ENCODE data around the gene KDM6A.

Gene KDM6A

DNA sequence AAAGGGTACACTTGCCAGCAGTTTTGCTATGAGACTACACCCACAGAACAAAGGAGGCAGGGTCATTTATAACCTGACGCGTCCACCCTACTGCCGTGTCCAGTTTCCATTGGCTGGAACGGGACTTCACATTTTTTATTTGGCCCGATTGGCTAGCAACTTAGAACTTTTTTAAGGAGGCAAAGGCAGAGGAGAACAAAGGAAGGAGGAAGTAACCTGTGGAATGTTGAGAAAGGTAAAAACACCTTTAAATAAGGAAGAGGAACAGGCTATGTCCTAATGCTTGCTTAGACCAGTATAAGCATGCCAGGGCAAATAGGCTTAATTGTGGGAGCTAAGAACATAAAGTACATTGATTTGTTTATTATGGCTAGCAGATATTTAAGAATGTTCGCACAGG, 18.7 kb downstream of the KDM6A start:
- H3K4me3 ChIP-seq (ENCODE audit: insufficient read depth in 1 of 2, low read depth in 1 of 2, low read length in 2 of 2): no peak overlapping the region
- H3K18ac ChIP-seq (ENCODE audit: low read depth in 1 of 2, low read length in 2 of 2): no peak overlapping the region
- H3K4me1 ChIP-seq (ENCODE audit: control insufficient read depth, insufficient read depth, low read depth, low read length): no peaks in the 10 kb centered on the region
- no peak overlapping the region for H2BK12ac ChIP-seq (ENCODE audit: low read length in 2 of 2)
- H4K91ac ChIP-seq (ENCODE audit: low read length): no peak overlapping the region
- H3K14ac ChIP-seq (ENCODE audit: low read length in 2 of 2): no peak overlapping the region
- no peak overlapping the region for H2AK5ac ChIP-seq (ENCODE audit: low read length, severe bottlenecking)
- H3K23ac ChIP-seq (ENCODE audit: low read length in 2 of 2): no peak overlapping the region
- H3K27ac ChIP-seq (ENCODE audit: low read length, poor library complexity, severe bottlenecking): no peak overlapping the region
- no peak overlapping the region for H4K8ac ChIP-seq (ENCODE audit: low read length)
- no peak overlapping the region for H2BK15ac ChIP-seq (ENCODE audit: low read depth, poor library complexity, severe bottlenecking)
- 90% methylated on average over 5 of the region's 6 CpGs for WGBS
- no peak overlapping the region for H2BK5ac ChIP-seq (ENCODE audit: low read depth, low read length, poor library complexity, severe bottlenecking)
- H3K27me3 ChIP-seq (ENCODE audit: control insufficient read depth in 1 of 2, insufficient read depth in 1 of 2, low read length in 2 of 2): no peaks in the 10 kb centered on the region
- peaks cover 4% of the 10 kb centered on the region for H3K9me3 ChIP-seq (ENCODE audit: control insufficient read depth, low read length)
- no peaks in the 10 kb centered on the region for H3K79me1 ChIP-seq (replicated peaks; ENCODE audit: low read length, poor library complexity, severe bottlenecking)
- no peak overlapping the region for H2AFZ ChIP-seq (ENCODE audit: low read depth, low read length)
- H2BK120ac ChIP-seq (ENCODE audit: low read depth, low read length): no peak overlapping the region
- no peak overlapping the region for H3K4me2 ChIP-seq (ENCODE audit: low read length, poor library complexity, severe bottlenecking)
- no peak overlapping the region for H3K9ac ChIP-seq (ENCODE audit: low read length)
- no peak overlapping the region for H3K4ac ChIP-seq (ENCODE audit: low read depth in 1 of 2, low read length in 2 of 2)
- DNase-seq: no peak
- no peaks in the 10 kb centered on the region for H3K36me3 ChIP-seq (ENCODE audit: control insufficient read depth in 1 of 2, insufficient read depth in 2 of 2, low read depth in 1 of 2, low read length in 2 of 2)

DNA sequence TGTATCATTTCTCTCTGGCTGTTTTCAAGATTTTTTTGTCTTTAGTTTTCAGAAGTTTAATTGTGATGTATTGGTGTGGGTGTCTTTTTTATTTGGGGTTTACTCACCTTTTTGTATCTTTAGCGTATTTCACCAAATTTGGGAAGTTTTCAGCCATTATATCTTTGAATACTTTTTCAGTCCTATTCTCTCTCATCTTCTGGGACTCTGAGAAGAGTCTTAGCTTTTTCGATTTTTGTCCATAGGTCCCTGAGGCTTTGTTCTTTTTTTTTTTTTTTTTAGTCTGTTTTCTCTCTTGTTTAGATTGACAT, 23.8 kb downstream of the KDM6A start:
- Histone ChIP-seq H3K36me3 (ENCODE audit: control insufficient read depth in 1 of 2, insufficient read depth in 2 of 2, low read depth in 1 of 2, low read length in 2 of 2) (no peaks in the 10 kb centered on the region), H3K23ac (ENCODE audit: low read length in 2 of 2) (no peak overlapping the region), H3K27me3 (ENCODE audit: control insufficient read depth in 1 of 2, insufficient read depth in 1 of 2, low read length in 2 of 2) (no peaks in the 10 kb centered on the region), H3K4me1 (ENCODE audit: control insufficient read depth, insufficient read depth, low read depth, low read length) (no peaks in the 10 kb centered on the region), H3K4me3 (ENCODE audit: insufficient read depth in 1 of 2, low read depth in 1 of 2, low read length in 2 of 2) (no peak overlapping the region), H3K9ac (ENCODE audit: low read length) (no peak overlapping the region), H2BK12ac (ENCODE audit: low read length in 2 of 2) (no peak overlapping the region), H2BK120ac (ENCODE audit: low read depth, low read length) (no peak overlapping the region), H4K8ac (ENCODE audit: low read length) (no peak overlapping the region), H2BK5ac (ENCODE audit: low read depth, low read length, poor library complexity, severe bottlenecking) (no peak overlapping the region), H2AK5ac (ENCODE audit: low read length, severe bottlenecking) (no peak overlapping the region), H3K18ac (ENCODE audit: low read depth in 1 of 2, low read length in 2 of 2) (no peak overlapping the region), H4K91ac (ENCODE audit: low read length) (no peak overlapping the region), H2BK15ac (ENCODE audit: low read depth, poor library complexity, severe bottlenecking) (no peak overlapping the region), H2AFZ (ENCODE audit: low read depth, low read length) (no peak overlapping the region), H3K4me2 (ENCODE audit: low read length, poor library complexity, severe bottlenecking) (no peak overlapping the region), H3K4ac (ENCODE audit: low read depth in 1 of 2, low read length in 2 of 2) (no peak overlapping the region), H3K9me3 (ENCODE audit: control insufficient read depth, low read length) (peaks cover 9% of the 10 kb centered on the region), H3K27ac (ENCODE audit: low read length, poor library complexity, severe bottlenecking) (no peak overlapping the region), H3K14ac (ENCODE audit: low read length in 2 of 2) (no peak overlapping the region), H3K79me1 (replicated peaks; ENCODE audit: low read length, poor library complexity, severe bottlenecking) (no peaks in the 10 kb centered on the region)
- WGBS: no CpG with 5 or more reads among the region's 2 CpGs
- DNase-seq: no peak

DNA sequence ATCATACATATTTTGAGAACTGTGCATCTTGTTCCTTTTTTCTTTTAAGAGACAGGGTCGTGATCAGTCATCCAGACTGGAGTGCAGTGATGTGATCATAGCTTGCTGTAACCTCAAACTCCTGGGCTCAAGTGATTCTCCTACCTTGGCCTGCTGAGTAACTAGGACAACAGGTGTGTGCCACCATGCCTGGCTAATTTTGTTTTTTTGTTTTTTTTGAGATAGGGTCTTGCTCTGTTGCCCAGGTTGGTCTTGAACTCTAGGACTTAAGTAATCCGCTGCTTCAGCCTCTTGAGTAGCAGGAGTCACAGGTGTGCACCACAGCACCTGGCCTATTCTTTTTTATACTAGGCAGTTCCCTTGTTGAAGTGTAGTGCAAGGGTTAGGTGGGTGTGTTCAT, 24.6 kb downstream of the KDM6A start:
- H3K27me3 ChIP-seq (ENCODE audit: control insufficient read depth in 1 of 2, insufficient read depth in 1 of 2, low read length in 2 of 2): no peaks in the 10 kb centered on the region
- WGBS: 100% methylated on average over 2 of the region's 2 CpGs
- H3K27ac ChIP-seq (ENCODE audit: low read length, poor library complexity, severe bottlenecking): no peak overlapping the region
- H3K23ac ChIP-seq (ENCODE audit: low read length in 2 of 2): no peak overlapping the region
- H3K79me1 ChIP-seq (replicated peaks; ENCODE audit: low read length, poor library complexity, severe bottlenecking): no peaks in the 10 kb centered on the region
- H3K36me3 ChIP-seq (ENCODE audit: control insufficient read depth in 1 of 2, insufficient read depth in 2 of 2, low read depth in 1 of 2, low read length in 2 of 2): no peaks in the 10 kb centered on the region
- no peak overlapping the region for H2BK15ac ChIP-seq (ENCODE audit: low read depth, poor library complexity, severe bottlenecking)
- no peak overlapping the region for H4K8ac ChIP-seq (ENCODE audit: low read length)
- no peaks in the 10 kb centered on the region for H3K4me1 ChIP-seq (ENCODE audit: control insufficient read depth, insufficient read depth, low read depth, low read length)
- no peak overlapping the region for H3K4ac ChIP-seq (ENCODE audit: low read depth in 1 of 2, low read length in 2 of 2)
- H3K9ac ChIP-seq (ENCODE audit: low read length): no peak overlapping the region
- H3K4me3 ChIP-seq (ENCODE audit: insufficient read depth in 1 of 2, low read depth in 1 of 2, low read length in 2 of 2): no peak overlapping the region
- H4K91ac ChIP-seq (ENCODE audit: low read length): no peak overlapping the region
- no peak overlapping the region for H2BK120ac ChIP-seq (ENCODE audit: low read depth, low read length)
- no peak overlapping the region for H2AK5ac ChIP-seq (ENCODE audit: low read length, severe bottlenecking)
- H2AFZ ChIP-seq (ENCODE audit: low read depth, low read length): no peak overlapping the region
- peaks cover 9% of the 10 kb centered on the region for H3K9me3 ChIP-seq (ENCODE audit: control insufficient read depth, low read length)
- H2BK5ac ChIP-seq (ENCODE audit: low read depth, low read length, poor library complexity, severe bottlenecking): no peak overlapping the region
- H3K14ac ChIP-seq (ENCODE audit: low read length in 2 of 2): no peak overlapping the region
- H2BK12ac ChIP-seq (ENCODE audit: low read length in 2 of 2): no peak overlapping the region
- H3K18ac ChIP-seq (ENCODE audit: low read depth in 1 of 2, low read length in 2 of 2): no peak overlapping the region
- H3K4me2 ChIP-seq (ENCODE audit: low read length, poor library complexity, severe bottlenecking): no peak overlapping the region
- DNase-seq: no peak

DNA sequence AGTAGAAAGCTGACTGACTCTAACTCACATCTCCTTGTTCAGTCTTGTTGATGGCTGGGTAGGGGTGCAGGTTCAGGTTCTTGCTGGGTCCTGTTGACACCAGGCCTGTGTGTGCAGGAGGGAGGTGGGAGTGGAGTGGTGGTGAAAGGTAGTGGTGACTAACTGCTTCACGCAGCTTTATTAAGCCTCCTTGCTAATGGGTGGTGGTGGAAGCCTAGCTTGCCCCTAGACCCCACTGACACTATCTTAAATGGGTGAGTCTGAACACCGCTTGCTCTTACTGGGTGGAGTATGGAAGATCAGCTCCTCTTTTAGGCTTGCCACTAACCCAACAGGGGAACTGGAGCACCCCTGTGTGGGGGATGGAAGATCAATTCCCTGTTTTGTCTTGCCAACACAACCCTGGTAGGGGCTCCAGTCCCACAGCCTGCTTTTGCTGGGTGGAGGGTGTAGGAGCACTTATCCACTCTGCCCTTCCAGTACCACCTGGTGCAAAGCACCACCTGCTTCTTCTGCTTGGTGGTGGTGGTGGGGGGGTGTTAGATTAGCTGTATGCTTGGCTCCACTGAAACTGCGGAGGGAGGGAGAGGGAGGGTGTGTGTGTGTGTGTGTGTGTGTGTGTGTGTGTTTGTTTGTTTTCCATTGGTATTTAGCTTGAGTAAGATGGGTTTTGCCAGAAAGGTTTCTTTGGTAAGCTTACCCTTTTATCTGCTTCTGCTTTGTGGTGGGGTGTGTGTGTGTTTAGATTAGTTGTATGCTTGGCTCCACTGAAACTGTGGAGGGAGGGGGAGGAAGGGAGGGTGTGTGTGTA, 25.6 kb downstream of the KDM6A start:
- H4K8ac ChIP-seq (ENCODE audit: low read length): peak overlapping the region; percentile 13
- H3K27ac ChIP-seq (ENCODE audit: low read length, poor library complexity, severe bottlenecking): no peak overlapping the region
- 96% methylated on average over 1 of the region's 3 CpGs for WGBS
- no peak overlapping the region for H3K9ac ChIP-seq (ENCODE audit: low read length)
- H3K4ac ChIP-seq (ENCODE audit: low read depth in 1 of 2, low read length in 2 of 2): no peak overlapping the region
- H3K9me3 ChIP-seq (ENCODE audit: control insufficient read depth, low read length): peaks cover 16% of the 10 kb centered on the region
- H3K14ac ChIP-seq (ENCODE audit: low read length in 2 of 2): no peak overlapping the region
- no peak overlapping the region for H3K4me3 ChIP-seq (ENCODE audit: insufficient read depth in 1 of 2, low read depth in 1 of 2, low read length in 2 of 2)
- H2AFZ ChIP-seq (ENCODE audit: low read depth, low read length): no peak overlapping the region
- no peaks in the 10 kb centered on the region for H3K27me3 ChIP-seq (ENCODE audit: control insufficient read depth in 1 of 2, insufficient read depth in 1 of 2, low read length in 2 of 2)
- H2BK15ac ChIP-seq (ENCODE audit: low read depth, poor library complexity, severe bottlenecking): no peak overlapping the region
- H3K23ac ChIP-seq (ENCODE audit: low read length in 2 of 2): no peak overlapping the region
- no peak overlapping the region for H2BK12ac ChIP-seq (ENCODE audit: low read length in 2 of 2)
- H3K18ac ChIP-seq (ENCODE audit: low read depth in 1 of 2, low read length in 2 of 2): no peak overlapping the region
- no peaks in the 10 kb centered on the region for H3K4me1 ChIP-seq (ENCODE audit: control insufficient read depth, insufficient read depth, low read depth, low read length)
- H2BK120ac ChIP-seq (ENCODE audit: low read depth, low read length): no peak overlapping the region
- no peak overlapping the region for H3K4me2 ChIP-seq (ENCODE audit: low read length, poor library complexity, severe bottlenecking)
- no peak overlapping the region for H2BK5ac ChIP-seq (ENCODE audit: low read depth, low read length, poor library complexity, severe bottlenecking)
- no peak overlapping the region for H4K91ac ChIP-seq (ENCODE audit: low read length)
- H3K36me3 ChIP-seq (ENCODE audit: control insufficient read depth in 1 of 2, insufficient read depth in 2 of 2, low read depth in 1 of 2, low read length in 2 of 2): no peaks in the 10 kb centered on the region
- H3K79me1 ChIP-seq (replicated peaks; ENCODE audit: low read length, poor library complexity, severe bottlenecking): no peaks in the 10 kb centered on the region
- H2AK5ac ChIP-seq (ENCODE audit: low read length, severe bottlenecking): no peak overlapping the region
- DNase-seq: peak; percentile 46

Data from mesenchymal stem cell (in vitro differentiated cells and primary cell).